RWPE1 (cell line): ENCODE measurements around the gene VIPR1.

Experiments
- CTCF ChIA-PET: fragments of 350-600 bp; sonication (Branson Sonifier 250); formaldehyde crosslinking; extraction: SDS; loops from one replicate; lab custom pipeline; 2021; lab: Yijun Ruan, JAX
- POLR2A ChIA-PET: fragments of 400-600 bp; formaldehyde crosslinking; extraction: SDS; loops from one replicate; lab custom pipeline; 2020; ENCODE audit warnings: antibody characterized with exemption; ENCODE audit not compliant: low non-redundant PET; lab: Yijun Ruan, JAX
- DNase-seq: peaks from one replicate; pipeline ENCODE4 v3.0.0; 2012; ENCODE audit warnings: low spot score
- H3K27ac ChIP-seq: fragments of 450-650 bp; 2 replicates; pipeline ENCODE4 v1.5.1; 2017
- TF ChIP-seq, protein P1 (sequence below): fragments of 450-650 bp; conservative IDR thresholded peaks from 2 replicates; pipeline ENCODE4 v1.5.1; 2017; ENCODE audit warnings: low read depth, mild to moderate bottlenecking

Gene VIPR1

DNA sequence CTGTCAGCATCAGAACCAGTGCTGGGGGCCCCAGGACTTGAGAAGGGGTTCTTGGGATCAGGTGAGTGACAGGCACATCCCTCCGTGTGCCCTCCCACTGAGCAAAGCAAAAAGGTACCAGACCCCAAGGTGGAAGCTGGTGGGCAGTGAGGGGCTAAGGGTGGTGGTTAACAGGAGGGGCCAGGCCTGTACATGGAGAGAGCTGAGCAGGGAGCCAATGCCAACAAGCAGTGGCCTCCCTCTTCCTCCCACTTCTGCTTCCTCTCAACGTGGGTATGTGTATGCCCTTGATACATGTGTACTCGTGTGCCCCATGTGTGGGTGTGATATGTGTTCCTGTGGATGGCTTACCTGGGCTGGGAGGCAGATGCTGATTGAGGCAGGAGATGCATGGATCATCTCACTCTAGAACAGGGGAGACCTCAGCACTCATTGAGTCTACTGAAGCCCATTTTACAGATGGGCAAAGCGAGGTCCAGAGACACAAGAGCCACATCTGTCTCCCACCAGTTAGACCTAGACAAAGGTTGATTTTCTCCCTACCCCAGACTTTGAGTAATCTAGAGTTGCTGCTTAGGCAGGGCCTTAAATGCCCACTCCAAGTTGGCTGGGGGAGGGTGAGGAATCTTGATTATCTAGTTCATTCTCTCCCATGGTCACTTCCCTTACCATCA, 945 bp downstream of the VIPR1 start:
- TF ChIP-seq, protein P1, sequence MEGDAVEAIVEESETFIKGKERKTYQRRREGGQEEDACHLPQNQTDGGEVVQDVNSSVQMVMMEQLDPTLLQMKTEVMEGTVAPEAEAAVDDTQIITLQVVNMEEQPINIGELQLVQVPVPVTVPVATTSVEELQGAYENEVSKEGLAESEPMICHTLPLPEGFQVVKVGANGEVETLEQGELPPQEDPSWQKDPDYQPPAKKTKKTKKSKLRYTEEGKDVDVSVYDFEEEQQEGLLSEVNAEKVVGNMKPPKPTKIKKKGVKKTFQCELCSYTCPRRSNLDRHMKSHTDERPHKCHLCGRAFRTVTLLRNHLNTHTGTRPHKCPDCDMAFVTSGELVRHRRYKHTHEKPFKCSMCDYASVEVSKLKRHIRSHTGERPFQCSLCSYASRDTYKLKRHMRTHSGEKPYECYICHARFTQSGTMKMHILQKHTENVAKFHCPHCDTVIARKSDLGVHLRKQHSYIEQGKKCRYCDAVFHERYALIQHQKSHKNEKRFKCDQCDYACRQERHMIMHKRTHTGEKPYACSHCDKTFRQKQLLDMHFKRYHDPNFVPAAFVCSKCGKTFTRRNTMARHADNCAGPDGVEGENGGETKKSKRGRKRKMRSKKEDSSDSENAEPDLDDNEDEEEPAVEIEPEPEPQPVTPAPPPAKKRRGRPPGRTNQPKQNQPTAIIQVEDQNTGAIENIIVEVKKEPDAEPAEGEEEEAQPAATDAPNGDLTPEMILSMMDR, result no peak
- ChIA-PET CTCF (interaction anchor here (1.9 kb wide), 1 partner anchor 44 kb away, joined by 8 read pairs; no protein-coding TSS in a partner anchor), POLR2A (no interaction called here)
- H3K27ac ChIP-seq, result no peak overlapping the region
- DNase-seq, result no peak

DNA sequence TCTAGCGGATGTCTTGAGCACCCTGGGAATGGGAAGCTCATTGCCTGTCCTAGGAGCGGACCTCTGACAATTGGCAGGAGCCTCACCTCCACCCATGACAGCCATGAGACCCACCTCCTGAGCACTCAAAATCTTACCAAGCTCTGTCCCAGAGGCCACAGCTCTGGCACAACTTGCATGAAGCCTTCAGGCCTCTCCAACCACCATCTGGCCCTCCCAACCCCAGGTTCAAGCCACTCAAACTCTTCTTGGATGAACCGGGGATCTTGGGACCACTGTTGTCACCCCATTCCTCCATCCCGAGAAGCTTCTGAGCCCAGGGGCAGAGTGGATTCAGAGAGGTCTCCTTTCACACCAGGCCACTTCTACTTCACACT, 1.5 kb downstream of the VIPR1 start:
- ChIA-PET POLR2A (no interaction called here), CTCF (no interaction called here)
- DNase-seq, result no peak
- TF ChIP-seq, protein P1, result no peak
- H3K27ac ChIP-seq, result no peak overlapping the region

DNA sequence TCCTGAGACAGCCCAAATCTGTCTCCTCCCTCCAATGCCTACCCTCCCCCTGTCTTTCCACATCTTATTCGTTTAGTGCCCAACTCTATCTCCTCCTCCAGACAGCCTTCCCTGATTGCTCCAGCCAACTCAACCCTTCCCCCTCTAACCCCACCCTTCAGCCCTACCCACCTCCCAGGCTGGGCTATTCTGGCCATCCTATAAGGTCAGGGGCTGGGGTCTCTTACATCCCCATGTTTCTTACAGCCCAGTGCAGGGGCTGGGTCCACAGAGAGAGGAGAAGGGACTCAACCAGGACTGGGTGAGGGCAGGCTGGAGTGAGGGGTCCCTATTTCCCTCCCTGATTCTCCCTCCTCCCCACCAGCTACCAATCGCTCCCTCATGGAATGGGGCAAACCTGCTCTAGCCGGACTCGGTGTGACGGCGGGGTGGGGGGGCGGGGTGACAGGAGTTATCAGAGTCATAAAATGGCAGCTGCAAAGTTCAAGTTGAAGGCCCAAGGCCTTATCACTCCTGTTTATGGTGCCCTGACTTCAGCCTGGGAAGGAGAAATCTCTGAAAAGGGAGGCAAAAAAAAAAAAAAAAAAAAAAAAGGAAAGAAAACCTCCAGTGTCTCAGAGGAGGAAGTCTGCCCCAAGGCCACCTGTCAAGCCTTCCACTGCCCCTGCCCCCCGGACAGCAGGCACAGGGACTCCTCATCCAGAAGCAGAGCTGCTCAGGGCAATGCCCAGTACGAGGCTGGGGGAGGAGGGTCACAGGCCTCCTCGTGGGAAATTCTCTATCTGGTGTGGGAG, 2.1 kb downstream of the VIPR1 start:
- CTCF ChIA-PET, result interaction anchor here (0.7 kb wide), 1 partner anchor 675 kb away, joined by 3 read pairs; no protein-coding TSS in a partner anchor
- POLR2A ChIA-PET, result no interaction called here
- no peak for DNase-seq
- no peak overlapping the region for H3K27ac ChIP-seq
- TF ChIP-seq, protein P1, result no peak

DNA sequence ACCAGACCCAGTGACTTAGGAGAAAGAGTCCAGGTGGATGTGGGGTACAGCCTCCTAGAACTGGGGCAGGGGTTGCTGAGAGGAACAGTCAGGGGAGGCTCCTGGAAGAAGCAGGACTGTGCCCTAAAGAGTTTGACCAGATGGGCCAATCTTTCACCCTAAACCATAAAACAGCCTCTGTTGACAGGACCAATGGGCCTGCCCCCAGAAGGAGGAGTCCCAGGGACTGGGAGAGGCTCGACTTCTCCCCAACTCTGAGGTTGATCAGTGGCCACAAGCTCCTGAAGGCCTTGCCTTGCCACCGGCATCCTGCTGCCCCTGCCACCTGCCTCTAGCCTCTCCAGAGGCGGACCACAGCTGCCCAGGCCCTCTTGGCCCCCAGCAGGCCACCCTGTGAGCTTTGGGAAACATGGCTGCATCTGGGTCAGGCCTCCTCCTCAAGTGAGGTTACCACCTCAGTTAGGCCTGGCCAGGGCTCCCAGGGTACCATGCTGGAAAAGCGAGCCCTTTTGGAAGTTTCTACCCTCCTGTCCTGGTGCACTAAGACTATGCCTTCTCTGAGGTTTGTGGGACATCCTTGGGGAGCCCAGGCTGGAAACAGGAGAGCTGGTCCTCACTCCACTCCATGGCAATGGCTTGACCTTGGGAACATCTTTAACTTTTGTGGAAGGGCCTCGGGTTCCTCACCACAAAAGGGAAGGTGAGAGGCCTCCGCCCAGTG, 2.8 kb downstream of the VIPR1 start:
- no peak for DNase-seq
- H3K27ac ChIP-seq, result no peak overlapping the region
- ChIA-PET CTCF (interaction anchor here (0.7 kb wide), 1 partner anchor 674 kb away, joined by 3 read pairs; no protein-coding TSS in a partner anchor), POLR2A (no interaction called here)
- TF ChIP-seq, protein P1, result no peak

DNA sequence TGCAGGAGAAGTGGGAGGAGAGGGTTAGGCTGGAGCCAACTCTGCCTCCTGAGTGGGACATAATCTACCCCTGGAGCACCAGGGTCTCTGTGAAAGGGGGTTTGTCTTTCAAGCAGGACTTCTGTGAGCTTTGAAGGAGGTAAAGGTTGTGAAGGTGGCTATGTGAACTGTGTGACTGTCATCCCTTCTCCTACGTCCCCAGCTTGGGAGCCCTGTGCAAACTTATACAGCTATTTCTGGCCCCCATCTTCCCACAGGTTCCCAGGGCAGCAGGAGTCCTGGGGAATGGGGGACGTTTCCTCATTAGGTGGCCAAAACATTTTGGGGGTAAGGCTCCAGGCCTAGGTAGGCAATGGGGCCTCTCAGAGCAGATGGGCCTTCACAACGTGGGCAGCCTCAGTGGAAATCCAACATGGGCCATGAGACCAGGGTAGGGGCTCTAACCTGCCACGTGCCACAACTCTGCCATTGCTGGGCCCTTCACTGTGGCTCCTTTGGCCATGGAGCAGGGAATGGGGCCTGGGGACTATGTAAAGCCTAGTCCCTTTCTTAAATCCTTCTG, 3.5 kb downstream of the VIPR1 start:
- no peak overlapping the region for H3K27ac ChIP-seq
- TF ChIP-seq, protein P1, result no peak
- DNase-seq, result no peak
- POLR2A ChIA-PET, result no interaction called here
- CTCF ChIA-PET, result no interaction called here

DNA sequence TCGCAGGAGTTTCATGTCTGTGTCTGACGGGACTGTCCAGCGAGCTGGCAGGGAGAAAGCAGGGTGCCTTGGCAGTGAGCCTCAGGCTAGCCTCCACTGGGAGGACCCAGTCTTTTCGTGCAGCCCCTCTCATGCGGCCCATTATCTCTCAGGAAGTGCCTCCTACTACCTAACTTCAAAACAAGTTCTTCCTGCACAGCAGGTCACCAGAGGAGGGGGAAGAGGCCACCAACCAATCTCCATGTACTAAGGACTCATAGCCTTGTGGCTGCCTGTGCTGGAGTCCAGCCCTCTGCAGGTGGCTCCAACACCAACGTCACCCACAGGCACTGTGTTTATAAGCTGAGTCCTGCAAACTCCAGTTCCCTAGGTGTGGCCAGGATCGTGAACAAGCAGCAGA, 4.8 kb downstream of the VIPR1 start:
- no peak overlapping the region for H3K27ac ChIP-seq
- ChIA-PET CTCF (interaction anchor here (0.6 kb wide), 1 partner anchor 149 kb away, joined by 3 read pairs; no protein-coding TSS in a partner anchor), POLR2A (no interaction called here)
- TF ChIP-seq, protein P1, result no peak
- no peak for DNase-seq
